Loucy (cell line): ENCODE measurements around the gene ARHGAP28.

Experiments
- EZH2phosphoT487 ChIP-seq: fragments of 200-600 bp; IDR thresholded peaks from 2 replicates; pipeline ENCODE4 v1.6.1; 2018; ENCODE audit warnings: antibody characterized with exemption, mild to moderate bottlenecking, moderate library complexity, borderline replicate concordance
- TF ChIP-seq, protein P1 (sequence below): fragments of 200-600 bp; sonication (generic); conservative IDR thresholded peaks from 2 replicates; pipeline ENCODE4 v1.5.1; 2014; ENCODE audit warnings: mild to moderate bottlenecking, antibody characterized with exemption, low read length

DNA sequence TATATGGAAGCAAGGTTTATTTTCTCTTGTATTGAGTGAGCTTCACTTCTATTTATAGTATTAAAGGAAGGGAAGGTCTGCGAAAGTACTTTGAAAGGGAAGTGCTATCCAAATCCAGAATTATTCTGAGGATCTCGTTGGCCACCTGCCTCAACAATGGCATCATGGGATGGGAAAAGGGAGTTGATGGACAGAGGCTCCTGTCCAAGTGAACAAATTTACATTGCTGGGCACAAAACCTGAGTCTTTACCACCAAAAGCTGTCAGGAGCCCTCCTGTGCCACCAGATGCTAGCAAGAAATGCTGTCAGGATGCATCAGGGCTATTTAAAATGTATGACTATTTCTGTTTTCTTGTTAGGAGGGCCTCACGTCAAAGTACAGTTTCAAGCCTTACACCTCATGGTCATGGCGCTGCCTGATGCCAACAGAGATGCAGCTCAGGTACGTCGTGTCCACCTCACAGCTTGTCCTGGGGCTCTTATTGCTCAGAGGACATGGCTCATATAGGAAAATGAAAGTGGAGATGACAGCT, 157.3 kb downstream of the ARHGAP28 start:
- TF ChIP-seq, protein P1, sequence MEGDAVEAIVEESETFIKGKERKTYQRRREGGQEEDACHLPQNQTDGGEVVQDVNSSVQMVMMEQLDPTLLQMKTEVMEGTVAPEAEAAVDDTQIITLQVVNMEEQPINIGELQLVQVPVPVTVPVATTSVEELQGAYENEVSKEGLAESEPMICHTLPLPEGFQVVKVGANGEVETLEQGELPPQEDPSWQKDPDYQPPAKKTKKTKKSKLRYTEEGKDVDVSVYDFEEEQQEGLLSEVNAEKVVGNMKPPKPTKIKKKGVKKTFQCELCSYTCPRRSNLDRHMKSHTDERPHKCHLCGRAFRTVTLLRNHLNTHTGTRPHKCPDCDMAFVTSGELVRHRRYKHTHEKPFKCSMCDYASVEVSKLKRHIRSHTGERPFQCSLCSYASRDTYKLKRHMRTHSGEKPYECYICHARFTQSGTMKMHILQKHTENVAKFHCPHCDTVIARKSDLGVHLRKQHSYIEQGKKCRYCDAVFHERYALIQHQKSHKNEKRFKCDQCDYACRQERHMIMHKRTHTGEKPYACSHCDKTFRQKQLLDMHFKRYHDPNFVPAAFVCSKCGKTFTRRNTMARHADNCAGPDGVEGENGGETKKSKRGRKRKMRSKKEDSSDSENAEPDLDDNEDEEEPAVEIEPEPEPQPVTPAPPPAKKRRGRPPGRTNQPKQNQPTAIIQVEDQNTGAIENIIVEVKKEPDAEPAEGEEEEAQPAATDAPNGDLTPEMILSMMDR = no peak
- no peak for TF ChIP-seq EZH2phosphoT487
